ENCODE data around the gene EIF3K.
"Not testable (repeated sequence)": the region's sequence is repeated elsewhere in the genome, so short reads cannot be mapped to it uniquely, and the experiment has no call there.

The EIF3K gene, protein sequence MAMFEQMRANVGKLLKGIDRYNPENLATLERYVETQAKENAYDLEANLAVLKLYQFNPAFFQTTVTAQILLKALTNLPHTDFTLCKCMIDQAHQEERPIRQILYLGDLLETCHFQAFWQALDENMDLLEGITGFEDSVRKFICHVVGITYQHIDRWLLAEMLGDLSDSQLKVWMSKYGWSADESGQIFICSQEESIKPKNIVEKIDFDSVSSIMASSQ

GRCh38 chr19:38618590-38619360, at the start of gene EIF3K:
Gene EIF3K, plus strand, starts transcription at chr19:38619188. Its CDS starts 81 bp downstream, at chr19:38619269.
- peak; percentile 98 for DNase-seq (ENCODE audit: low read depth, low spot score)

- no peak for DNase-seq (ENCODE audit: low read depth, low spot score)
Observed at GRCh38 chr19:38569368-38569983, 49.5 kb upstream of the EIF3K start.

DNA sequence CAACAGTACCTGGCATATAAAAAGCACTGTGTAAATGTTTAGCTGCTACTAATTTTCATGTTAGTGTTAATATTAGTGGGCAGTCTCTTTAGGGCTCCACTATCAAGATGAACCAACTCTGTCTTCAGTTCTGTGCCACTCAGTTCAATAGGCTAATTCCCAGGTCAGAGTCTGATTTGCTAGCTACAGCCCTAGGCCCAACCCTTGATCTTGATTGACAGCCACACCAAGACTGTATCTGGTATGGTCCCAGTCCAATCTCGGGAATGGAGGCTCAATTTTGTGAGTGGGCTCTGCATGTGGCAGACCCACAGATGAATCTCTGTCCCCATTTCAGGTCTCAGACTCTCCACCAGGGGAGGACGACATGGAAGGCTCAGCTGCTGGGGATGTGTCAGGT, 47.3 kb upstream of the EIF3K start:
- DNase-seq (ENCODE audit: low read depth, low spot score), result no peak

DNA sequence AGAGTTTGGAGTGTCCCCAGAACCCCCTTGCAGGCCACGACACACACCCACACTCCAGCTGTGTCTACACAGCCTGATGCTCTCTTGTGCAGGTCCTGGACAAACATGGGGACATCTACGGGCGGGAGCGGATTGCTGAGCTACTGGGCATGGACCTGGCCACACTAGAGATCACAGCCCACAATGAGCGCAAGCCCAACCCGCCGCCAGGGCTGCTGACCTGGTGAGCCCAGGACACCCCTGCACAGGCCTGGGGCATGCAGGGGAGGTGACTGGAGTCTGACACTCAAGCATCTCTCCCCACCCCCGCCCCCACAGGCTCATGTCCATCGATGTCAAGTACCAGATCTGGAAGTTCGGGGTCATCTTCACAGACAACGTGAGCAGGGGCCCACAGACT, 41.2 kb upstream of the EIF3K start:
- no peak for DNase-seq (ENCODE audit: low read depth, low spot score)

DNA sequence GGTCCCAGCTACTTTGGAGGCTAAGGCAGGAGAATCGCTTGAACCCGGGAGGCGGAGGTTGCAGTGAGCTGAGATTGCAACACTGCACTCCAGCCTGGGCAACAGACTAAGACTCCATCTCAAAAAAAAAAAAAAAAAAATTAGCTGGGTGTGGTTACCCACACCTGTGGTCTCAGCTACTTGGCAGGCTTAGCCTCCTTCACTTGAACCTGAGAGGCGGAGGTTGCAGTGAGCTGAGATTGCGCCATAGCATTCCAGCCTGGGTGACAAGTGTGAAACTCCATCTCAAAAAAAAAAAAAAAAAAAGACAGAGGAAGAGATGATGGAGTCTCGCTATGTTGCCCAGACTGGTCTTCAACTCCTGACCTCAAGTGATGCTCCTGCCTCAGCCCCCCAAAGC, 39.7 kb upstream of the EIF3K start:
- DNase-seq (ENCODE audit: low read depth, low spot score), result not testable (repeated sequence)

DNA sequence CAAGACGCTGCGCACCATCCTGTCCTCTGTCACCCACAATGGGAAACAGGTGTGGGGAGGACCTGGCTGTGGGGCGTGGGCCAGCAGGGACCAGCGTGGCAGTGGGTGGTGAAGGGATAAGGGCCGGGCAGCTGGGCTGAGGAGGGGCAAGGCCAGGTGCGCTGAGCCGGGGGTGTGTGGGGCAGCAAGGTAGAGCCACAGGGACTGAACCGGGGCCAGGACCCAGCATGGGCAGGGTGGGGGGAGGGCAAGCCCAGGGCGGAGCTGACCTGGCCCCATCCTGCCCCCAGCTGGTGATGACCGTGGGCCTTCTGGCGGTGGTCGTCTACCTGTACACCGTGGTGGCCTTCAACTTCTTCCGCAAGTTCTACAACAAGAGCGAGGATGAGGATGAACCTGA, 38.9 kb upstream of the EIF3K start:
- DNase-seq (ENCODE audit: low read depth, low spot score), result no peak

DNA sequence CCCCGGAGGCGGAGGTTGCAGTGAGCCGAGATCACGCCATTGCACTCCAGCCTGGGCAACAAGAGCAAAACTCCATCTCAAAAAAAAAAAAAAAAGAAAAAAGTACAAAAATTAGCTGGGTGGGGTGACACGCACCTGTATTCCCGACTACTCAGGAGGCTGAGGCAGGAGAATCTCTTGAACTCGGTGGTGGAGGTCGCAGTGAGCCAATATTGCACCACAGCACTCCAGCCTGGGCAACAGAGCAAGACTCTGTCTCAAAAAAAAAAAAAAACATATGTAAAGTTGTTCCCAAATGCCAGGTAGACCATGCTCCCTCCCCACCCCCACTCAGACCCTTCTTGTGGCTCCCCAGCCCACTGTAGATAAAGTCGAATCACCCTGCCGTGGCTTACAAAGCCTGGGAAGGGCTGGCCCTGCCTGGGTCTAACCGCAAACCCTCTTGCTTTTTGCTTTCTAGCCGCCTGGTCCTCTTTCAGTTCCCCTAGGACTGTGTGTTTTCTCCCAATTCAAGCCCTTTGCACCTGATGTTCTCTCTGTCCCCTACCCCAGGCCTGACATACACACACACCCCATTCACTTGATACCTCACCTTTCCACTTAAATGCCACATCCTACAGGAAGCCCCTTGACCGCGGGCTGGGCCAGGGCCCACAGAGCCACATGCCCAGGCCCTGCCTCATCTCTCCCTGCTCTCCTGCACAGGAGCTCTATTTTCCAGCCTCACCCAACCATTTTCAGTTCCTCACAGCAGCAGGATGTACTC, 35.6 kb upstream of the EIF3K start:
- no peak for DNase-seq (ENCODE audit: low read depth, low spot score)

DNA sequence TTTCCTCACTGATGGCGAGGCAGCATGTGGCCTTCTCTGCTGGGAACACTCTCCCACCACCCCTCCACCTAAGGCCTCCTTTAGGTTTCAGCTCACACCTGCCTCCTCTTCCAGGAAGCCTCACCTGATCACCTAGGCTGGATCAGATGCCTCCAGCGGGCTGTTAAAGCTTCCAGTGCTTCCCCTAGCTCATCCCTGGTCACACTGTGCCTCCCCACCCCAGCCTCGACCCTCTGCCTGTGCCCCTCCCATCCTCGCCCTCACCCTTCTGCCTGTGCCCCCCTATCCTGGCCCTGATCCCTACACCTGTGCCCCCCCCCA, 35.0 kb upstream of the EIF3K start:
- no peak for DNase-seq (ENCODE audit: low read depth, low spot score)

DNA sequence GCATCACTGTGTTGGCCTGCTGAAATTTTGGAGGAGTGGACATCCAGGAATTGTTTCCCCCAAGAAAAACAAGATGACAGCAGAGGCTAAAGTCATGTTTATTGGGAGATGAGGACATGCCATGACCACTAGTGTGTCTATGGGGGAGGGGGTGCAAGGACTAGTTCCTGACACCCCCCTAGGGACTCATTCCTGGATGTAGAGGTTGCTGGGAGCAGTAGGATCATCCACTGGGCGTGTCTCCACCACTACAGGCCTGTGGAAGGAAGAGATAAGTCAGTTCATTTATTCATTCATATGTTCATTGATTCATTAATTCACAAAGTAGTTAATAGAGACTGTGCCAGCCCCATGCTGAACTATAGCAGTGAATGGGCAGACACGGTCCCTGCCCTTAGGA, 31.4 kb upstream of the EIF3K start:
- no peak for DNase-seq (ENCODE audit: low read depth, low spot score)

DNA sequence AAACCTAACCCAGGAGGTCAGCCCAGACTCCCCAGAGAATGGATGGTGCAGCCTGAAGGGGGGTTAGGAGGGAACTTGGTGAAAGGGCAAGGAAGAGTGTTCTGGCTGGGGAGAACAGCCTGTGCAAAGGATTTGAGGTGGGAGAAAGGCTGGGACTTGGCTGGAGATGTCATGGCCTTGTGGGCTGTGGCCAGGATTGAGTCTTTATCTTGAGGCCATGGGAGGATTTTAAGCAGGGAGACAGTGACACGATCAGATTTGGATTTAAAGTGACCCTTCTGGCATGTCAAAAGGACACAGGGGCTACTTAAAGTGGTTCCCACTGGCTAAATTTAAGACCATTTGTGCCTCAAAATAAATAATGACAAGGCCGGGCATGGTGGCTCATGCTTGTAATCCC, 30.9 kb upstream of the EIF3K start:
- no peak for DNase-seq (ENCODE audit: low read depth, low spot score)

DNA sequence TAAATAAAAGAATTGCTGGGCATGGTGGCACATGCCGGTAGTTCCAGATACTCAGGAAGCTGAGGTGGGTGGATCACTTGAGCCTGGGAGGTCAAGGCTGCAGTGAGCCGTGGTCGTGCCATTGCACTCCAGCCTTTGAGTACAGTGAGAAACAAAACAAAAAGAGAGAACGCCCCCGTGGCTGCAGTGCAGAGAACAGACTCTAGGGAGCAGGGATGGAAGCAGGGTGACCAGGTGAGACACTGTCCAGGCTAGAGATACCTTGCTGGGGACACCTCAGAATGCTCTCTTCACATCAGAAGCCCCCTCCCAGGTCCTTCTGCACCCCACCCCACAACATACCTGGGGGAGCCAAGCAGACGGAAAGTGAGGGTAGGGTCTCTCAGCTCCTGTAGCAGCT, 26.0 kb upstream of the EIF3K start:
- no peak for DNase-seq (ENCODE audit: low read depth, low spot score)

DNA sequence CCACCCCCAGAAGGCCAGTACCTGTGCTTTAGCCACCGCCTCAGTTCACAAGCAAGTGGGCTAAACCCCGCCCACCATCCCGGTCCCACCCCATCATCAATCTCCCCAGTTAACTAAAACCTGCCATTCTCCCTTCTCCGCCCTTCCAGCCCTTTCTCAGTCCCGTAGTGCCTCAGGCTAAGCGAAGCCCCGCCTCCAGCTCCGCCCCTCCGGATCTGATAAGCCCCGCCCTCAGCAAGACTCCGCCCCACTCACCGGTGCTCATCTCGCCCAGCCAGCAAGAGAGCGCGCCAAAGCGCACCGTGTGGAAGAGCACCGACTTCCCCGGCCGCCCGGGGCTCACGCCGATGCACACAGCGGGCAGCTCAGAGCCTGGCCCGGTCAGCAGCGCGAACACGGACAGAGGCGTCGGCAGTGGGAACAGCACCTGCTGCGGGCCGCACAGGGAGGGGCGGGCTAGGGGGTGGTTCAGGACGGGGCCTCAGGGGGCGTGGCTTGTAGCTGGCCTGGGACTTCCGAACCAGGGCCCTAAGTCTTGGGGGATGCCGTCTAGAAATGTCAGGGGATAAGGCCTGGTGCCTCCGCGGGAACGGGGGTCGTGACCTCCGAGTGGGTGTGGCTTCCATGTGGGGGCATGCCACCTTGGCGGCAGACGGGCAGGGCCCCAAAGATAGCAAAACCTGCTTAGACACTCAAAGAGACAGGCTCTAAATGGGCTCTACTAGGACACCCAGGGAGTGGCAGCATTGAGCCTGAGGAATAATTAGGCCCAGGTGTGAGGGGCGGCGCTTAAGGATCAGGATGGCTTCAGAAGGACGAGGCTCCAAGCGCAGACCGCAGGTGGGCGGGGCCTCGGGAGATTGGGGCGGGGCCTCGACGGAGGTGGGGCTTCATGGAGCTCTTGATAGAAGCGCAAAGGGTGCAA, 22.7 kb upstream of the EIF3K start:
- no peak for DNase-seq (ENCODE audit: low read depth, low spot score)

DNA sequence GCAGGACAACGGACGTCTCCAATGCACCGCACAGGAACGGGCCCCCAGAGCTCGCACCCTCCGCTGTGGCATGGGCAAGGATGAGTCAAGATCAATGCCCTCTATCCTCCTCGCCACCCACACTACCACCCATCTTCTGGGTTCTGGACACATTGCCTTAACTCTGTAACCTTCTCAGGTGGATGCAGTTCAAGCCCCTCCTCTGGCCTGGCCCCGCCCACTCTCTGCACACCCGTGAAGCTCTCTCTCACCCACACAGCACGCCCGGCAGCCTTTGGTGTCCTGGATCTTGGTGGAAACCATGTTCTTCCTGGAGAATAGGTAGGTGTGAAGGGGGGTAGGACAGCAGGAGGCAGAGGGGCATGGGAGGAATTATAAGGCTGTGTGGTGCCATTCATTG, 21.9 kb upstream of the EIF3K start:
- DNase-seq (ENCODE audit: low read depth, low spot score), result no peak

DNA sequence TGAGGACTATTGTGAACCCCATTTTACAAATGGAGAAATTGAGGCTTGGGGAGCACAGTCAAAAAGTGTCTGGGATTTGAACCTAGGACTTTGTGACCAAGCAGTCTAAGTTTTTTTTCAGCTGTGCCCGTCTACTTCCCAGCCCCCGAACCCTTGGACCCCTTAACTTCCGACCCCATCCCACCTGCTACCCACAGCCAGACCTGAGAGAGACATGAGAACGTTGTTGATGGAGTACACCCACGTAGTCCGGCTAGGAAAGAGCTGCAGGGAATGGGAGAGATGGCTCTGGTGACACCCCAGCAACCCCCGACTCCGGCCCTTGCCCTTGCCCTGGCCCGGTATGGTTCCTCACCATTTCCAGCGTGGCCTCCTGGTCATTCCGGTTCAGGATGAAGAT, 19.3 kb upstream of the EIF3K start:
- DNase-seq (ENCODE audit: low read depth, low spot score), result no peak

DNA sequence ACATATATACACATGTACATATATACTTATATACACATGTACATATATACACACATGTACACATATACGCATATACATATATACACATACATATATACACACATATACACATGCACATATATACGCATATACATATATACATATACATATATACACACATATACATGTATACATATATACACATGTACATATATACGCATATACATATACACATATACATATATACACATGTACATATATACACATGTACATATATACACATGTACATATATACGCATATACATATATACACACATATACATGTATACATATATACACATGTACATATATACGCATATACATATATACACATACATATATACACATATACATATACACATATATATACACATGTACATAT, 16.1 kb upstream of the EIF3K start:
- not testable (repeated sequence) for DNase-seq (ENCODE audit: low read depth, low spot score)

DNA sequence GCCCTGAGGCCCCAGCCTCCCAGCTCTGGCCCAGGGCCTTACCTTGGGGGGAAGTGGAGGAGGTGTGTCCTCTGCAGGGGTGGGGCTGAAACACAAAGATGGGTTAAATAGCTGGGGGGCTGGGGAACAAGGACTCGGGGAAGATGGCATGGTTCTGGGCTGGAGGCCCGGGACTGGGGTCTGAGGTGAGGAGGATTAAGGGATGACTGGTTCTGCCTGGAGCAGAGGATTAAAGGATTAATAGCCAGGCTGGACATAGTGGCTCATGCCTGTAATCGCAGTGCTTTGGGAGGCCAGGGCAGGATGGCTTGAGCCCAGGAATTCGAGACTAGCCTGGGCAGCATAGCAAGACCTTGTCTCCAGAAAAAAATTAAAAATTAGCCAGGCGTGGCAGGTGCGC, 12.9 kb upstream of the EIF3K start:
- no peak for DNase-seq (ENCODE audit: low read depth, low spot score)

DNA sequence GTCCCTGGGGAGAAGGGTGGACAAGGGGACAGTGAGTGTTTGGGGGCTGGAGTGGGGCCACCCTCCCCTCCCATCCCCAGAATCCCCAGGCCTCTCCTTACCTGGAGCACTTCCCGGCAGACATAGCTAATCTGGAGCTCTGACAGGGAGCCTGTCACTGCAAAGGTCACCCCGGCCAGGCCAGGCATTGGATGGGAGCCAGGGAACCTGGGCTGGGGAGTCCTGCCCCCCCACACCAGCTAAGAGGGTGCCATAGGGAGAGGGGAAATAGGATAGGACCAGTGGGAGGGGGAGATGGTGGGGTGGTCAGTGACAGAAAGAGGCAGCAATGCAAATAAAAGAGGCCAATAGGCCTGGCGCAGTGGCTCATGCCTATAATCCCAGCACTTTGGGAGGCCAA, 4.7 kb upstream of the EIF3K start:
- DNase-seq (ENCODE audit: low read depth, low spot score), result no peak

DNA sequence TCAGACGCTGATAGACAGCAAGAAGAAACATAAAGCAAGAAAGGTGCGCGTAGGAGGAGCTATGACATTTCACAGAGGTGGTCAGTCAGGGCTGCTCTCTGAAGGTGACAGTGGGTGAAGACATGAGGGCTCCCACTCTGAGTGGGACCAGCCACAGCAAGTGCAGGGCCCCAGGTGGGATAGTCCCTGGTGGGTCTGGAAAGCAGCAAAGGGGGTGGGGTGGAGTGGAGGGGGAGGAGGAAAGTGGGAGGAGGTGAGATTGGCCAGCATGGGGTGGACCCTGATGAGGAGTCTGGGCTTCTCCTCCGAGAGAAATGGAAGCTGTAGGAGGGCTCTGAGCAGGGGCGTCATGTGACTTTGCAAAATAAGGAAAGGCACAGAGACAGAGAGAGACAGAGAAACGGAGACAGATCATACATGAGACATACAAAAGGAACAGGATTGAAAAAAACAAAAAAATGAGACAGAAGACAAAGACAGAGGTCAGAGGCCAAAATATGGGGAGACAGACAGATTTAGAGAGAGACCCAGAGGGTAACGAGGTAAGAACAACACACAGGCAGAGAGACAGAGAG, 3.9 kb upstream of the EIF3K start:
- no peak for DNase-seq (ENCODE audit: low read depth, low spot score)

GRCh38 chr19:38616265-38616664, 2.7 kb upstream of the EIF3K start:
- no peak for DNase-seq (ENCODE audit: low read depth, low spot score)

DNA sequence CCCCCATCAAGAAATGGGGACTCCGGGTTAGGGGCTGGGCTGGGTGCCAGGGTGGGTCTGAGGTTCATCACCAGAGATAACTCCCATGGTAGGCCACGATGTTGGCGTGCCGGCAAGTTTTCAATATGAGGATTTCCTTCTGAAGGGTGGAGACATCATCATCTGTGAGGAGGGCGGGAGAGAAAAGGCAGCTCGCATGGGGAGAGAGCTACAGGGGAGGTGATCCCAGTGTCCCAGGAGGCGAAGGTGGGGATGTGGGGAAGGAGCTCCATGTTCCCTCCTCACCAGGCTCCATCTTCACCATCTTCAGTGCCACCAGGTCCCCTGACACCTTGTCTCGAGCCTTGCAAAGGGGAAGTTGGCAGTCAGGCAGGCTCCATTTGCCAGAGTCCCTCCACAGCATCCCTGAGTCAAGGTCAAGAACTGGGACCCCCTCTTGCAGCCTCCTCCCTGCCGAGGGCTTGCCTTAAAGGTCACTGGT, 1.7 kb upstream of the EIF3K start:
- DNase-seq (ENCODE audit: low read depth, low spot score), result no peak

Data from smooth muscle cell of the brain vasculature (primary cell).